Stimulated activated CD8-positive, alpha-beta memory T cell treated with anti-CD3 and anti-CD28 coated beads, Interleukin-4, amount 100 ng/mL, for 24 hours (primary cell): ENCODE measurements around the gene SS18.
A peak's percentile ranks its signal among the peaks of the same experiment; 100 is the strongest.

Experiments
- DNase-seq: peaks from one replicate; pipeline ENCODE4 v3.0.0-alpha.2; 2020; ENCODE audit warnings: low read depth

SS18 gene

GRCh38 chr18:26071725-26072124, 18.7 kb downstream of the SS18 start:
- no peak for DNase-seq

DNA sequence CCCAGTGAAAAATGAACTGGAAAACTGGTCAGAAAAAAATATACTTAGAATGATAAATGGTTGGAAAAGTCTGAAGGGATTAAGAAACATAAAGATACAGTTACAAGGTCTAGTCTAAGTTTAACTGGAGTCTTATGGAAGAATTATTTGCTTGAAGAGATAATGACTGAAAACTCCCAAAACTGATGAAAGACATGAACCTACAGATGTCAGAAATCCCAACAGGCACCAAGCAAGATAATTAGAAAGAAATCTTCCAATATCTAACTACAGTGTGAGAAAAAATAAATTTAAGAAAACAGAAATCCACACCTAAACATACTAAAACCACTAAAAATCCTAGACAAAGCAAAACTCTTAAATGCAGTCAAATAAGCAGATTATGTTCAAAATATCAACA, 19.4 kb downstream of the SS18 start:
- no peak for DNase-seq

- DNase-seq: no peak
These were observed 31.1 kb downstream of the SS18 start for GRCh38 chr18:26059357-26059756.

DNA sequence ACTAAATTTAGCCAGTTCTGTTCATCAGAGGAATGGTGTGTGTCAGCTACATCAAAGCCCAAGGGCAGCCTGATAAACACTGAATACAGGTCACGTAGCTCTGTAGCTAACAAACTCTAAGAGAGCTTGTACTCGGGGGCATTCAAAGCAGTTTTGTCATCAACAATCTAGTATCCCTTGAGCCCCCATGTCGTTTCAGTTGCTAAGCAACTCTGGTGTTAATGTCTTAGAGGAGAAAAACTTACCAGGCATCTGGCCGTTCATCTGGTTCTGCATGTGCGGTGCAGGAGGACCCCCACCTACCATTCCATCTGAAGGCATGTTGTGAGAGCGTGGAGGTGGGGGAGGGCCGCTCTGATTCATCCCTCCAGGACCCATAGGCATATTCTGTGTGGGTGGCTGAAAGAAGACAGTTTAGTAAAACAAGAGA, 33.1 kb downstream of the SS18 start:
- peak; percentile 4 for DNase-seq

GRCh38 chr18:26056291-26056690, 34.1 kb downstream of the SS18 start:
- DNase-seq: no peak

DNA sequence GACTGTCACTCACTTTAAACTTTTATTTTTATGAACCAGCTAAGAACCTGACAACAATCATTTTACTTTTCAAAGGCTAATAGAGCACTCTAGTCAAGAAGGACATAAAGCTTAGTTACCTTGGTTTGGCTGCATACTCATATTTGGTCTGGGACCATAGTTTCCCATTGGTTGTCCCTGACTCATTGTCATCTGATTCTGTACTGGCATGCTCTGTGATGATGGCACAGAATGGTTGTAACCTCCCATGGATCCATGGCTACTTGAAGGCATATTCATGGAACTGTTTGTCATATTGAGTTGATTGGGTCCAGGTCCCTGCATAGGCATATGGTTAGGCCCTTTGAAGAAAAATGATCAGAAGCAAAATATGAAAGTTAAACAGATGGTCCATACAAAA, 37.9 kb downstream of the SS18 start:
- no peak for DNase-seq

DNA sequence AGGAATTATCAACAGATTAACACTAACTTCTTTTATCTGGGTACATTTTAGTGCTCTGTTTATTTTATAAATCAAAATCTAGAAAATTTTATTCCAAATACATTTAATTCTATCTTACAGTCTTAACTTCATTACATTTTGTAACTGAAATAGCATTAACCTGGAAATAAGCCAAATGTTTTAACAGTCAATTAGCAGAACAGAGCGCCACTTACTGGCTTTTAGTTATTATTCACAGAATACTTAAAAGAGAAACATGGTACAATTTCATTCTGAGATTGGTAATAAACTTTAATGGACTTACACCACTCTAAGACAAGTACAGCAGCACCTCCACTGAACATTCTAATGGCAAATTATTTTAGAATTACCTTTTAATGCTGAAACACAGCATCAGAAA, 38.6 kb downstream of the SS18 start:
- DNase-seq: no peak

GRCh38 chr18:26046419-26047077, 43.9 kb downstream of the SS18 start:
- DNase-seq: no peak

DNA sequence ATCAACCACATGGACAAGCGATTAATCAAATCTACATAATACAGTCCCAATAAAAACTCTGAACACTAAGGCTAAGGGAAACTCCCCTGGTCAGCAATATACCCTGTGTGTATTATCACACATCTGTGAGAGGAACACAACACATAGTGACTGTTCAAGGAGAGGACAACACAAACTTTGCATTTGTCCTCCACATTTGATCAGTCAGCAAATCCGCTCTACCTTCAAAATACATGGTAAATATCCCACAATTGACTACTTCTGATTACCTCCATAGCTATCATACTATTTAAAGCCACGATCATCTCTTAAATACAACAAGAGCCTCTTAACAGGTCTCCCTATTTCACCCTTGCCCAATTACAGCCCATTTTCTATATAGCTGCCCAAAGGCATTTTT, 45.6 kb downstream of the SS18 start:
- no peak for DNase-seq

GRCh38 chr18:26040051-26040656, 50.3 kb downstream of the SS18 start:
- DNase-seq: no peak

GRCh38 chr18:26039203-26039602, 51.2 kb downstream of the SS18 start:
- DNase-seq: no peak

- no peak for DNase-seq
These were observed 53.8 kb downstream of the SS18 start for GRCh38 chr18:26036635-26037034.

GRCh38 chr18:26034850-26035497, 55.4 kb downstream of the SS18 start:
- DNase-seq: no peak

GRCh38 chr18:26022585-26022984, 67.8 kb downstream of the SS18 start:
- DNase-seq: no peak

DNA sequence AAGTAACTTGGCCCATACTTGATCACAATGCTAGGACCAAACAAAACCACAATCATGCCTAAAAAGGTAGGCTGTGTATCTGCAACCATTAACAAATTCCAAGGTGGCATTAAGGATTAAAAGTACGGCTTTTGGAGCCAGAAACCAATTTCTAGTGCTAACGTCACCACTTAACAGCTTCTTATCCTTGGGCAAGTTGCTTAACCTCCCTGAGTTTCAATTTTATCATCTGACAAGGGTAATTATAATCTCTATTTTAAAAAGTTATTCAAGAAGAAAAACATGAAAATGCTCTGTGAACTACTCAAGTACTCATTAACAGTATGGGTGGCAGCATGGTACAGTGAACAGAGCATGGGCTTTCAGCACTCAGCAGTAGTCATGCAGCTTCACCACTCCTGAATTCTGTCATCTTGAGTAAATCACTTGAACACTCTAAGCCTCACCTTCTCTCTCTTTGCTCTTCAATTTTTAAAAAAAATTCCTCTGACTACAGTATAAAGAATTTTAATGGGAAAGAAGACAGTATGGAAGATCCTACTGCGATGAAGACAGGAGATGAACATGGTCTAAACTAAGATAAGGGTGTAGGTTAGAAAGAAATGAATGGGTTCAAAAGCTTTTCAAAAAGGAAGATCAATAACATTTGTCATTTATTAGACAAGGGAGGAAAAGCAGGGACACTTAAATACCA, 69.2 kb downstream of the SS18 start:
- no peak for DNase-seq

- no peak for DNase-seq
These were observed 72.5 kb downstream of the SS18 start for GRCh38 chr18:26017929-26018328.

- no peak for DNase-seq
These were observed 76.0 kb downstream of the SS18 start for GRCh38 chr18:26014462-26014861.

- DNase-seq: no peak
These were observed 81.8 kb downstream of the SS18 start for GRCh38 chr18:26008619-26009018.

- no peak for DNase-seq
These were observed 82.3 kb downstream of the SS18 start for GRCh38 chr18:26008096-26008495.

DNA sequence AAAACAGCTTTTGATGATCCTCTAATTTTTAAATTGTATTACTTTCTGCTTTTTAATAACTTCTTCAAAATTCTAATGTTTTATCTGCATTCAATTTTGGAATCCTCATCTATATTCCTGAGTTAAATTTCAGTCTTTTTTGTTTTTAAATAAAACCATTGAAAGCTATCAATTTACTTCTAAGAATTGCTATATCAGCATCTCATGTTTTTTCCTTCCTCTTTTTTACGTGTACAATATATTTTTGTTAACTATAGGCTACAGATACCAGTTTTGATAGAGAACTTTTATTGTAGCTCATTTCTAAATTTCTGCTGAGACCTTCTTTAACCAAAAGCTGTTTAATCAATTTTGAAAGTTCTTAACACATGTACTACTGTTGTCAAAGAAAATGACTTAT, 84.5 kb downstream of the SS18 start:
- no peak for DNase-seq

- no peak for DNase-seq
These were observed 85.6 kb downstream of the SS18 start for GRCh38 chr18:26004832-26005231.

DNA sequence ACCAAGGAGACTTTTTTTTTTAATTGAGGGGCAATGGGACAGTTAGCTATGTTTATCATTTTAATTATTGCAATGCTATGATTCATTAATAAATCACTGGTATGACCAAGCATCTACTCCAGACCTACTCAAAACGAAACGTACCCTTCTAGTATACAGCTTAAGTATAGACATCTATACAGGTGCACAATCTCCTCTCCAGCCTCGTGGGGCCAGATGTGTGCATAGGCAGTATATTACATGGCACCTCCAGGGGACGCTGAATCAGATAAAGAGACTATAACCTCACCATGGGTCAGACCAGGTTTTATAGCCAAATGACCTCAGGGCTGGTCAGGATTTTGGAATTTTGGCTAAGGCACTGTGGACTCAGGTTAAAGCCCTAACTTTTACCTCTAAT, 86.6 kb downstream of the SS18 start:
- no peak for DNase-seq

DNA sequence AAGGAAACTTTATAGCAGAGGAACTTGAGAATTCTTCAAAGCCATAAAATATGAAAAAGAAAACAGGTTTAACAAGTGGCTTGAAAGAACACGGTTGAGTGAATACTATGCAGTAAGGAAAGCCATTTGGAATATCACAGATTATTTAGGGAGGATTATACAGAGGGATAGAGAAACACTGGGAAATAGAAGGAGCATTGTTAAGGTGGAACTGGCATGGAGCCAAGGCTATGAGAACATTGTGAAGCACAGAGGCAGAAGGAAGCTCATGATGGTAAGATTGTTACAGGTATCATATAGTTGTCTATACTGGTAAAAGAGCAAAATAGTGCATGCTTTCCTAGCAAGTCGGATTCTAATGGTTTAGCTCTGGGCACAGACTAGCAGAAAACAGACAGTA, 87.1 kb downstream of the SS18 start:
- no peak for DNase-seq
